ENCODE results near the gene CRYZL1.

DNA sequence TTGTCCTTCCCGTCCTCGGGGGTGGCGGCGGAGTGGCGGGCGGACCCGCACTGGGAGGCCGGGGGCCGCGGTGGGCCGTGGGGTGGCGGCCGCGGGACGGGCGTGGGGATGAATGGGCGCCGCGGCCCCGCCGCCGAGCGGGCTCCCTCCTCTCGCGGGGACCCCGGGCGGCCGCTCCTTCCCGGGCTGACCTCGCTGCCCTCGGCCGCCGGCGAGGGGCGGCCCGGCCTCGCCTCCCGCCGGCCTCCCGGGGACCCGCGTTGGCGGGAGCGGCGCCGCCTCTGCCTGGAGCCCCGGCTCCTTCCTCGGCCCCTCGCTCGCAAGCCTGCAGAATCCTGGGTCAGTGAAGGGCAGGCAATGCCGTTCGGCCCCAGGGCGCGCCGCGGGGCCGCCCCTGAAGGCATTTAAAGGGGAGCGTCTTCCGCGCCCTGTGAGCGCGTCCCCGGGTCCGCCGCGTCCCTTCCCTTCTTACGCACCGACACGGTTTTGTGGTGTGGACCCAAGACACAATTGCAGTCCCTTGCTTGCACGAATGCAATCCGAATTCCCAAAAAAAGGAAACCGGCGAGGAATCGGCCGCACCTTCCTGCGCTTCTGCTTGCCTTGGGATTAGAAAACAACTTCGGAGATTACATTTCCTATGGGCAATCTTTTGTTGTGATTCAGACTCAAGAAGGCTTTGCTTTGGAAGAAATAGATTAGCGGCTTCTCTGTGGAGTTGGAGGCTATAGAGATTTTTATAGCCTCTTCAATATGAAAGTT lies 1.5 kb upstream of the CRYZL1 start:
- TF ChIP-seq, protein P1, sequence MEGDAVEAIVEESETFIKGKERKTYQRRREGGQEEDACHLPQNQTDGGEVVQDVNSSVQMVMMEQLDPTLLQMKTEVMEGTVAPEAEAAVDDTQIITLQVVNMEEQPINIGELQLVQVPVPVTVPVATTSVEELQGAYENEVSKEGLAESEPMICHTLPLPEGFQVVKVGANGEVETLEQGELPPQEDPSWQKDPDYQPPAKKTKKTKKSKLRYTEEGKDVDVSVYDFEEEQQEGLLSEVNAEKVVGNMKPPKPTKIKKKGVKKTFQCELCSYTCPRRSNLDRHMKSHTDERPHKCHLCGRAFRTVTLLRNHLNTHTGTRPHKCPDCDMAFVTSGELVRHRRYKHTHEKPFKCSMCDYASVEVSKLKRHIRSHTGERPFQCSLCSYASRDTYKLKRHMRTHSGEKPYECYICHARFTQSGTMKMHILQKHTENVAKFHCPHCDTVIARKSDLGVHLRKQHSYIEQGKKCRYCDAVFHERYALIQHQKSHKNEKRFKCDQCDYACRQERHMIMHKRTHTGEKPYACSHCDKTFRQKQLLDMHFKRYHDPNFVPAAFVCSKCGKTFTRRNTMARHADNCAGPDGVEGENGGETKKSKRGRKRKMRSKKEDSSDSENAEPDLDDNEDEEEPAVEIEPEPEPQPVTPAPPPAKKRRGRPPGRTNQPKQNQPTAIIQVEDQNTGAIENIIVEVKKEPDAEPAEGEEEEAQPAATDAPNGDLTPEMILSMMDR (IDR thresholded peaks at IDR 0.05), result no peak
- no peak for TF ChIP-seq POLR2A (IDR thresholded peaks at IDR 0.05)

Data from testis (tissue), 2 donors.